ENCODE measurements around the gene CEBPZ. TPM values are rescaled to one million over a fixed set of nuclear protein-coding genes. Genes with fewer than 3 reads are reported as not detected.
A peak's percentile ranks its signal among the peaks of the same experiment; 100 is the strongest.
"Not testable (repeated sequence)": the region's sequence is repeated elsewhere in the genome, so short reads cannot be mapped to it uniquely, and the experiment has no call there.

The CEBPZ gene
- total RNA-seq, 1 donor from 2014 or later, result 47.7 TPM

DNA sequence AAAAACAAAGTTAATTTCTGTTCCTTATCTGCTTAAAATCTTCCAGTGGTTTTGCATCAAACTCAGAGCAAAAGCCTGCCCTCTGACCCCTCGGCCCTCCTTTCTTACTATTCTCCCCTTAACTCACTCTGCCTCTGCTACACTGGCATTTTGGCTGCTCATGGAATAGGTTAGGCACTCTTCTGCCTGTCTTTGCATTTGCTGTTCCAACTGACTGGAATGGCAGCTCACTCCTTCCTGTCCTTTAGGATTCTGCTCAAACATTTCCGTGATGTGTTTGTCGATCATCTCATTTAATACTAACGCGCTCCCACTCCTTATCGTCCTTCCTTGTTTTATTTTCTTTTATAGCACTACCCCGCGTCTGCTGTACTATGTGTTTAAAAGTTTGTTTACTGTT is 815 bp downstream of the CEBPZ start:
- H3K9me3 ChIP-seq, result no peaks in the 10 kb centered on the region
- H3K27ac ChIP-seq, result peak overlapping the region; percentile 96
- peak overlapping the region; percentile 88 for H3K4me3 ChIP-seq
- no peak for DNase-seq
- intact Hi-C loops (cut with DNase I), result no loop called here
- peaks cover 27% of the 10 kb centered on the region for H3K36me3 ChIP-seq
- H3K27me3 ChIP-seq, result no peaks in the 10 kb centered on the region
- peaks cover 34% of the 10 kb centered on the region for H3K4me1 ChIP-seq
- TF ChIP-seq, protein P1, sequence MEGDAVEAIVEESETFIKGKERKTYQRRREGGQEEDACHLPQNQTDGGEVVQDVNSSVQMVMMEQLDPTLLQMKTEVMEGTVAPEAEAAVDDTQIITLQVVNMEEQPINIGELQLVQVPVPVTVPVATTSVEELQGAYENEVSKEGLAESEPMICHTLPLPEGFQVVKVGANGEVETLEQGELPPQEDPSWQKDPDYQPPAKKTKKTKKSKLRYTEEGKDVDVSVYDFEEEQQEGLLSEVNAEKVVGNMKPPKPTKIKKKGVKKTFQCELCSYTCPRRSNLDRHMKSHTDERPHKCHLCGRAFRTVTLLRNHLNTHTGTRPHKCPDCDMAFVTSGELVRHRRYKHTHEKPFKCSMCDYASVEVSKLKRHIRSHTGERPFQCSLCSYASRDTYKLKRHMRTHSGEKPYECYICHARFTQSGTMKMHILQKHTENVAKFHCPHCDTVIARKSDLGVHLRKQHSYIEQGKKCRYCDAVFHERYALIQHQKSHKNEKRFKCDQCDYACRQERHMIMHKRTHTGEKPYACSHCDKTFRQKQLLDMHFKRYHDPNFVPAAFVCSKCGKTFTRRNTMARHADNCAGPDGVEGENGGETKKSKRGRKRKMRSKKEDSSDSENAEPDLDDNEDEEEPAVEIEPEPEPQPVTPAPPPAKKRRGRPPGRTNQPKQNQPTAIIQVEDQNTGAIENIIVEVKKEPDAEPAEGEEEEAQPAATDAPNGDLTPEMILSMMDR (IDR thresholded peaks at IDR 0.05), result no peak
- ATAC-seq, result no peak

DNA sequence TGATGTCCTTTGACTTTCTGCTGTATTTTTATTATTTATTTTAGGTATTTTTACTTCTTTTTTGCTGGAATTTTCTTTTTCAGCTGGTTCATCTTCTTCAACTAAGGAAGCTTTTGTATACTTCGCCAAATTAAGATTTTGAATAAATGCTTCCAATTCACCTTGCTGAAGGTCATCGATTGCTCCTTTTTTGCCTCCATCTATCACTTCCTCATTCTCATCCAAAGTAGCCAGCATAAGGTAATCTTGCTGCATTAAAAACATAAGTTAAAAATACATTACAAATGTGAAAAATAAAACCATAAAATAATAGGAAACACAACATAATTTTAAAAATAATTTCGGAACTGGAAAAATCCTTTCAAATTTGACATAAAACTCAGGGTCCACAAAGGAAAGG is 2.6 kb downstream of the CEBPZ start:
- DNase-seq, result no peak
- Histone ChIP-seq H3K27ac (no peak overlapping the region), H3K9me3 (no peaks in the 10 kb centered on the region), H3K4me3 (no peak overlapping the region), H3K27me3 (no peaks in the 10 kb centered on the region), H3K36me3 (peaks cover 29% of the 10 kb centered on the region), H3K4me1 (peaks cover 39% of the 10 kb centered on the region)
- TF ChIP-seq, protein P1 (IDR thresholded peaks at IDR 0.05), result no peak
- ATAC-seq, result no peak
- intact Hi-C loops (cut with DNase I), result no loop called here

GRCh38 chr2:37226863-37227262 is 4.5 kb downstream of the CEBPZ start:
- ATAC-seq, result no peak
- Histone ChIP-seq H3K36me3 (peaks cover 45% of the 10 kb centered on the region), H3K27me3 (no peaks in the 10 kb centered on the region), H3K9me3 (no peaks in the 10 kb centered on the region), H3K27ac (no peak overlapping the region), H3K4me3 (no peak overlapping the region), H3K4me1 (peaks cover 29% of the 10 kb centered on the region)
- TF ChIP-seq, protein P1 (IDR thresholded peaks at IDR 0.05), result no peak
- intact Hi-C loops (cut with DNase I), result no loop called here
- DNase-seq, result no peak

- DNase-seq; ATAC-seq; H3K9me3 ChIP-seq; intact Hi-C loops (cut with DNase I); H3K27me3 ChIP-seq; H3K27ac ChIP-seq; H3K4me3 ChIP-seq: not testable (repeated sequence)
- Histone ChIP-seq H3K4me1 (peaks cover 25% of the 10 kb centered on the region), H3K36me3 (peaks cover 62% of the 10 kb centered on the region)
These were observed 6.3 kb downstream of the CEBPZ start for GRCh38 chr2:37225129-37225528.

- Histone ChIP-seq H3K4me1 (peaks cover 17% of the 10 kb centered on the region), H3K36me3 (peaks cover 72% of the 10 kb centered on the region), H3K27me3 (no peaks in the 10 kb centered on the region), H3K9me3 (no peaks in the 10 kb centered on the region), H3K4me3 (no peak overlapping the region), H3K27ac (no peak overlapping the region)
- TF ChIP-seq, protein P1 (IDR thresholded peaks at IDR 0.05), result no peak
- ATAC-seq (no peak), DNase-seq (no peak)
- intact Hi-C loops (cut with DNase I), result no loop called here
These were observed 7.3 kb downstream of the CEBPZ start for GRCh38 chr2:37224063-37224462.

DNA sequence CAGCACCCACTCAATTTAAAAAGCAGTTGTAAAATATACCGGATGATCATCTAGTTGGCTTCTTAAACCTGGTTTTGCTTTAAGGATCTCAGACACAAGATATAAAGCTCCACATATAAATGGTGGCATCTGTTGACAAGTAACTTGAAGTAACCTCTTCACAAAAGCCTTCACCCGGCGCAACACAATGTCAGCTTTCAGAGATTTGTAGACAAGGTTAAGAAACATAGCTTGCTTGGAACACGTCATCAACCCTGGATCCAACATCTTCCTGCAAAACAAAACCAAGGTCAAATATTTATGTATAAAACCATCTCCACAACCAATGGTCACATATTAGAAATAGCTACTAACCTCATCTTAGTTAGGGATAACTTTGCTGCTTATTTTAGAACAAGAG is 8.3 kb downstream of the CEBPZ start:
- intact Hi-C loops (cut with DNase I), result no loop called here
- peaks cover 72% of the 10 kb centered on the region for H3K36me3 ChIP-seq
- no peak for ATAC-seq
- no peaks in the 10 kb centered on the region for H3K9me3 ChIP-seq
- H3K27ac ChIP-seq, result no peak overlapping the region
- no peaks in the 10 kb centered on the region for H3K27me3 ChIP-seq
- no peak overlapping the region for H3K4me3 ChIP-seq
- H3K4me1 ChIP-seq, result peaks cover 17% of the 10 kb centered on the region
- DNase-seq, result no peak
- TF ChIP-seq, protein P1 (IDR thresholded peaks at IDR 0.05), result no peak

Measured in upper lobe of right lung (tissue), 1 donor.